ENCODE measurements around the gene RAMP1. TPM values are rescaled to one million over a fixed set of nuclear protein-coding genes. Genes with fewer than 3 reads are reported as not detected.

The RAMP1 gene
- total RNA-seq, 4 donors from 2014 or later = 28.7 to 168 (median 71.8) TPM

DNA sequence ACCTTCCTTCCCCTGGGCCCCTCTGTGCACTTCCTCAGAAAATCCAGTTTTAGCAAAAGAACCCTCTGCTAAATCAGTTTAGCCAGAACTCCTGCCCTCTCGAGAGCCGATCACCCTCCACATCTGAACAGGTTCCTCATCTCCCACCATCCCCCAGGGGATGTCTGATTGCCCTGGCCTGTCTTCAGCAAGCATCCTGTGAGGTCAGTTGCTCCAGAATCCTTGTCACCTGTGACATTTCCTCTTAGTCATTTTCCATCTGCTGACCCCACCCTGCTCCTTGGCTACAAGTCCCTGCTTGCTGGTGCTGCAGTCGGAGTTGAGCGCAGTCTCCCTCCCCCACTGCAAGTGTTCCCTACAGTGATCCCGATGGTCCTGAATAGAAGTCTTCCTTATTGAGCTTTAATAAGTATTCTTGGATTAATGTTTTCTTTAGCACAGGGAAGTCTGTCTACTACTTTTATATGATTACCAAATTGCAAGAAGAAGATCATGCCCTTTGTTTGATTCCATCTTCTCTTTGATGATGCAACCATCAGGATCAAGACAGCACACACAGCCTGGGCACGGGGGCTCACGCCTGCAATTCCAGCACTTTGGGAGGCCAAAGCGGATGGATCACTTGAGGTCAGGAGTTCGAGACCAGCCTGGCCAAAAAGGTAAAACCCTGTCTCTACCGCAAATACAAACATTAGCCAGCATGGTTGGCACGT is 76.5 kb downstream of the RAMP1 start:
- in situ Hi-C loops (cut with MboI; ENCODE audit: low sequenced_read_pairs in 4 of 4) (no loop called here), intact Hi-C loops (cut with DNase I; ENCODE audit: low total_unique reads) (no loop called here)
- no peak overlapping the region for H3K4me3 ChIP-seq
- no peaks in the 10 kb centered on the region for H3K36me3 ChIP-seq
- ATAC-seq (no peak), DNase-seq (no peak)
- no peak overlapping the region for H3K27ac ChIP-seq
- no peaks in the 10 kb centered on the region for H3K27me3 ChIP-seq
- no peaks in the 10 kb centered on the region for H3K9me3 ChIP-seq
- no peaks in the 10 kb centered on the region for H3K4me1 ChIP-seq
- TF ChIP-seq CTCF (IDR thresholded peaks at IDR 0.05 in 4 of 5, conservative IDR thresholded peaks at IDR 0.05 in 1 of 5) (no peak), POLR2A (IDR thresholded peaks at IDR 0.05) (no peak)

DNA sequence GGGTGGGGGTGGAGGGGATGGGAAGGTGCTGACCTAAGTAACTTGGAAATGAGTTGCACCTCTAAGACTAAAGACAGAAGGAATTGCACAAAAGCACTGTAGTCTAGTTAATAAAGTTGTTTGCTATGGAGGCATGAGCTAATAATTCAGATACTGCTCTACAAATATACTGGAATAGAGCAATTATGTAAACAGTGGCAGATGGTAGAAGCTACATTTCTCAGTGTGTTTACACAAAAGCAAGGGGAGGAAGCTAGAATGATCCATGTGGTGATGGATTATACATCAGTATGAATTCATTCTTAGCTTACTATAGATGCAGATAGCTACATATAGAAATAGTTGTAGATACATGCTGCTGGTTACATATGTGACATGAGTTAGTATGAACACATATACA is 79.8 kb downstream of the RAMP1 start:
- Histone ChIP-seq H3K4me1 (no peaks in the 10 kb centered on the region), H3K9me3 (peaks cover 0 to under 1% (median 0%) of the 10 kb centered on the region in 3 donors), H3K4me3 (no peak overlapping the region), H3K36me3 (no peaks in the 10 kb centered on the region), H3K27ac (no peak overlapping the region), H3K27me3 (no peaks in the 10 kb centered on the region)
- DNase-seq = no peak
- TF ChIP-seq CTCF (IDR thresholded peaks at IDR 0.05 in 4 of 5, conservative IDR thresholded peaks at IDR 0.05 in 1 of 5) (no peak), POLR2A (IDR thresholded peaks at IDR 0.05) (no peak)
- in situ Hi-C loops (cut with MboI; ENCODE audit: low sequenced_read_pairs in 4 of 4) = no loop called here
- intact Hi-C loops (cut with DNase I; ENCODE audit: low total_unique reads) = no loop called here
- ATAC-seq = no peak

DNA sequence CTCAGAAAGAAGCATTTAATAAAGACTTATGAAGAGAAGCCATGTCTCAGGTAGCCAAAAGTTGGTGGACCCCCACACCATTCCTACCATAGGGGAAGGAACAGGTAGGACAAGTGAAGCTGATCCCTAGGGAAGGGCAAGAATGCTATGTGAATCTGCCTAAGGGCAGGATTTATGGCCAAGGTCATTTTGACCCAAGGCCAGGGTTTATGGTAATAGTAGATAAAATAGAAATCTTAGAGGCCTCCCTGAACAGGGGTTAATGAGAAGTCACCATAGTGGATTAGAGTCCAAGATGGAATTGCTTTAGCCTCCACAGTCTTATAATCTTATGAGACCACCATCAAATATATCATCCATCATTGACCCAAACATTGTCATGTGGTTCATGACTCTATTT is 81.4 kb downstream of the RAMP1 start:
- Histone ChIP-seq H3K4me3 (no peak overlapping the region), H3K4me1 (no peaks in the 10 kb centered on the region), H3K27me3 (no peaks in the 10 kb centered on the region), H3K27ac (no peak overlapping the region), H3K9me3 (peaks cover 0 to 6% (median 0%) of the 10 kb centered on the region in 3 donors), H3K36me3 (no peaks in the 10 kb centered on the region)
- intact Hi-C loops (cut with DNase I; ENCODE audit: low total_unique reads) = no loop called here
- TF ChIP-seq CTCF (IDR thresholded peaks at IDR 0.05 in 4 of 5, conservative IDR thresholded peaks at IDR 0.05 in 1 of 5) = no peak
- no peak for TF ChIP-seq POLR2A (IDR thresholded peaks at IDR 0.05)
- no peak for ATAC-seq
- in situ Hi-C loops (cut with MboI; ENCODE audit: low sequenced_read_pairs in 4 of 4) = no loop called here
- no peak for DNase-seq

GRCh38 chr2:237941239-237941638 is 81.8 kb downstream of the RAMP1 start:
- intact Hi-C loops (cut with DNase I; ENCODE audit: low total_unique reads) = no loop called here

More at GRCh38 chr2:237941239-237941638, 81.8 kb downstream of the RAMP1 start:
- Histone ChIP-seq H3K27me3 (no peaks in the 10 kb centered on the region), H3K9me3 (peaks cover 0 to 6% (median 0%) of the 10 kb centered on the region in 3 donors), H3K27ac (no peak overlapping the region), H3K4me1 (no peaks in the 10 kb centered on the region), H3K36me3 (no peaks in the 10 kb centered on the region), H3K4me3 (no peak overlapping the region)
- no peak for TF ChIP-seq POLR2A (IDR thresholded peaks at IDR 0.05)
- TF ChIP-seq CTCF (IDR thresholded peaks at IDR 0.05 in 4 of 5, conservative IDR thresholded peaks at IDR 0.05 in 1 of 5) = no peak
- no peak for ATAC-seq
- DNase-seq = no peak
- in situ Hi-C loops (cut with MboI; ENCODE audit: low sequenced_read_pairs in 4 of 4) = no loop called here
